ENCODE results near the gene BOLA2. TPM values are rescaled to one million over a fixed set of nuclear protein-coding genes. Genes with fewer than 3 reads are reported as not detected.

The BOLA2 gene
- total RNA-seq: 24.2 and 26.7 TPM in 2 replicates

DNA sequence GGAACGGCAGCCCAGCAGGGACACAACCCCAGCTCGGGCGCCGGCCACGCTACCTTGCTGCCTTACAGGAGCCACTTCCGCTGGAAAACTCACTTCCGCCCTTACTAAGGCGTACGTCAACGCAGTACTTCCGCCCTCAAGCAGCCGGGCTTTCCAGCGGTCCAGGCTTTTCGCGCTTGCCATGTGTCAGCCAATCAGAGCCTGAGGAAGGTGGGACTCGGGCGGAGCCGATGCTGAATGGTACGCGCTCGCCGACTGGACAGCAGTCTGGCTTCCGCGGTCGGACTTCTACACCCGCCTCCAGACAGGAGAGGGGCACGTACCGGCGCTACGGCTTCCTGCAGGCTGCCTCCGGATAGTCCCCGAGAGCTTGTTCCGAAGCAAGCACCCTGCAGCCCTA is at the start of gene BOLA2, which contains the start of gene SLX1B:
Gene BOLA2 (minus strand): TSS at position 83 of the 400 bp plus-strand sequence. CDS start 98 bp downstream, outside the sequence.
Gene SLX1B (plus strand): TSS at position 265 of the 400 bp plus-strand sequence.

DNA sequence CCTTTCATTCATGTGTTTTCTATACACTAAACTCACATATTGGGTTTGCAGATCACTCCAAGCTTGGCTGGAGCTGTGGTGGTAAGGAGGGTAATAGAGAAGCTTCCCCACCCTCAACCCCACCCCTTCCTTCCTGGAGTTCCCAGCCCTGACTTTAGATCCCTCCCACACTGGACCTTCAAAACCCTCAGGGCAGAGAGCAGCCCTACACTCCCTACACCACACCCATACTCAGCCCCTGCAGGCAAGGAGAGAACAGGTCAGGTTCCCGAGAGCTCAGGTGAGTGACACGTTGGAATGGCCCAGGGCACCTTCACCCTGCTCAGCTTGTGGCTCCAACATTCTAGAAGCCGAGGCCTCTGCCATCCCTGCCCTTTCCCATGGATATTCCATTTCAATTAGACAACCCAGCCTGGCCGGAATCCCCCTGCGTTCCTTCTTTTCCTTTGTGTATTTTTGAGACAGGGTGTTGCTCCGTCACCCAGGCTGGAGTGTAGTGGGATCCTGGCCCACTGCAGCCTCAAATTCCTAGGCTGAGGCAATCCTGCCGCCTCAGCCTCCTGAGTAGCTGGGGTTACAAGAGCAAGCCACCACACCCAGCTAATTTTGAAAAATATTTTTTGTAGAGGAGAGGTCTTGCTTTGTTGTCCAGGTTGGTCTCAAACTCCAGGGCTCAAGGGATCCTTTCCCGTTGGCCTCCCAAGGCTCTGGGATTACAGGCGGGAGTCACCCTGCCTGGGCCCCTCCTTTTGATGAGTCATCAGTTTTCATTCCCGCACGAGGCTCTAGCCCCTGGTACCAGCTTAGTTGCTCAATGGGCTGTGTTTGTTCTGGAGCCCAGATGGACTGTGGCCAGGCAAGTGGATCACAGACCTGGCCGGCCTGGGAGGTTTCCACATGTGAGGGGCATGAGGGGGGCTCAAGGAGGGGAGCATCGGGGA is 5.8 kb upstream of the BOLA2 start, which contains the start of gene SULT1A4:
Gene SULT1A4 (plus strand): TSS at position 208 of the 941 bp plus-strand sequence. CDS start 1,473 bp downstream, outside the sequence.

Small RNA genes within 50 kb of the gene (small RNA-seq; reads per million reads assigned to genes)
- gene AC133555.2: not detected

Other genes with a start within 250 kb of the BOLA2 start
- gene NPIPB11, start 47.6 kb downstream of the BOLA2 start, total RNA-seq: under 0.01 and 6.0 TPM in 2 replicates
- gene SLX1B, start 182 bp upstream of the BOLA2 start, total RNA-seq: 40.3 and 43.8 TPM in 2 replicates
- gene SULT1A4, start 5.6 kb upstream of the BOLA2 start, total RNA-seq: 1.3 and 9.5 TPM in 2 replicates
- 22.3 and 31.7 TPM in 2 replicates for gene NPIPB12, start 52.1 kb upstream of the BOLA2 start, total RNA-seq
- gene SPN, start 208.9 kb upstream of the BOLA2 start, total RNA-seq: not detected in 2 replicates
- 0.10 TPM in 1 of 2 replicates, not detected in the other for gene QPRT, start 224.8 kb upstream of the BOLA2 start, total RNA-seq

Data from vein endothelial cell (primary cell).